Placental epithelial cell (primary cell): ENCODE measurements around the gene CXCL13. TPM values are rescaled to one million over a fixed set of nuclear protein-coding genes. Genes with fewer than 3 reads are reported as not detected.

Experiments
- total RNA-seq: library from RNA; depleted of rRNA; stranded (reverse); fragments of >200 nt; gene quantifications from 2 replicates; pipeline ENCODE4 v1.2.3, GENCODE V29; 2012

The CXCL13 gene, protein sequence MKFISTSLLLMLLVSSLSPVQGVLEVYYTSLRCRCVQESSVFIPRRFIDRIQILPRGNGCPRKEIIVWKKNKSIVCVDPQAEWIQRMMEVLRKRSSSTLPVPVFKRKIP
- total RNA-seq = not detected in 2 replicates

DNA sequence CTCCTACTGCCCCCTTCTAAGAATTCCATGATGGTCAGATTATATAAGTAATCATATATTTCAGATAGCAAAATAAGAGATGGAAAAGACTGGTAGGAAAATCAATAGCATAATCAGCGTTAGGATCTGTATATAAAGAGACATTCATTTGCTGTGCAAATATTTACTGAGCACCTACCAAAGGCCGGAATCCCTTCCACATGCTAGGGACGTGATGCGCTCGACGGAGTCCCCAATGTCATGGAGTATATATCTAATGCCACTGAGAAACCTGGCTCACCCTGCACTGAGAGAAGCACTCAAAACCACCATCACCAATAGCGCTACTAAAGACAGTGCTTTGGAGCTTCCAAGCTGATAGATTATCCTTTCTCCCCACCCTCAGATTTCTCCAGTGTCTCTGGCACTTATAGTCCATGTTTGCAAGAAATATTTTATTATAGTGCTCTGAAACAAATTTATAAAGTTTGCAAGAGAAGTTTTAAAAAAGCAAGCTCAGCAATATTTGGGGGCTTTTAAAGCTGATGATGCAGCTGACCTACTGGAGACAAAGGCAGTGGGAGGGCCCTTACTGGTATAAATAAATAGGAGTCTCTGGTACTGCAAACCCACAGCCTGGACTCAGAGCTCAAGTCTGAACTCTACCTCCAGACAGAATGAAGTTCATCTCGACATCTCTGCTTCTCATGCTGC, at the start of gene CXCL13:
Gene CXCL13 (plus strand): TSS at position 611 of the 693 bp plus-strand sequence. CDS start 46 bp downstream, at position 657.

Other genes with a start within 250 kb of the CXCL13 start
- 16.4 and 17.3 TPM in 2 replicates for gene CNOT6L, start 213.5 kb downstream of the CXCL13 start, total RNA-seq